ENCODE data around the gene SKA3. TPM values are rescaled to one million over a fixed set of nuclear protein-coding genes. Genes with fewer than 3 reads are reported as not detected.

SKA3 gene
- total RNA-seq, 1 donor from 2014 or later = 0.60 TPM

DNA sequence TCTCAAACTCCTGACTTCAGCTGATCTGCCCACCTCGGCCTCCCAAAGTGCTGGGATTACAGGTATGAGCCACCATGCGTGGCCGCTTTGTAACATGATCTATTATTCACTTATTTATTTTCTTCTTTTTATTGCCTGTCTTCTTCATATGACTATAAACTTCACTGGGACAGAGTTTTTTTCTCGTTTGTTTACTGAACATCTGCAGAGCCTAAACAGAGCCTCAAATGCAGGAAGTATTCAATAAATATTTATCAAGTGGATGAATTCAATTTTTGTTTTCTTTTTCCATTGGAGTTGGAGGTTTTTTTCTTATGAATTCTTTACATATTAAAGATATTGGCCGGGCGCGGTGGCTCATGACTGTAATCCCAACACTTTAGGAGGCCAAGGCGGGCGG, 54.7 kb downstream of the SKA3 start:
- Histone ChIP-seq H3K4me3 (no peak overlapping the region), H3K27ac (replicated peaks) (no peak overlapping the region), H3K27me3 (ENCODE audit: low read depth) (no peaks in the 10 kb centered on the region), H3K4me1 (no peaks in the 10 kb centered on the region), H3K9me3 (replicated peaks) (peaks cover 5% of the 10 kb centered on the region), H3K36me3 (no peaks in the 10 kb centered on the region)
- no peak for TF ChIP-seq CTCF (IDR thresholded peaks at IDR 0.05; ENCODE audit: borderline replicate concordance)
- intact Hi-C loops (cut with micrococcal nuclease) = no loop called here
- DNase-seq = no peak

GRCh38 chr13:21120191-21120590, 56.2 kb downstream of the SKA3 start:
- intact Hi-C loops (cut with micrococcal nuclease) = no loop called here
- Histone ChIP-seq H3K36me3 (no peaks in the 10 kb centered on the region), H3K27ac (replicated peaks) (no peak overlapping the region), H3K4me1 (no peaks in the 10 kb centered on the region), H3K27me3 (ENCODE audit: low read depth) (no peaks in the 10 kb centered on the region), H3K4me3 (no peak overlapping the region), H3K9me3 (replicated peaks) (peaks cover 5% of the 10 kb centered on the region)
- no peak for TF ChIP-seq CTCF (IDR thresholded peaks at IDR 0.05; ENCODE audit: borderline replicate concordance)
- DNase-seq = no peak

DNA sequence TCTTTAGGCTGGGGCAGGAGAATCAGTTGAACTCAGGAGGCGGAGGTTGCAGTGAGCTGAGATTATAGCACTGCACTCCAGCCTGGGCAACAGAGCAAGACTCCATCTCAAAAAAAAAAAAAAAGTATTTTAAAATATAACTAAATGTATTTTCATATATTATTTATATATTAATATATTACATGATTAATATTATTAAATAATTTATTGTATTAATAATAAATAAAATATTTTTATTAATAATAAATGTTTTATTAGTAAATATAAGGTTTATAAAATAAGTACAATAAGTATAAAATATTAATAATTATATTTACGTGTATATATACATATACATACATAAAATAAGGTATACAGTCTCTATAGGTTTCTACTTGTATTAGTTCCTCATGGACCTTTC, 56.8 kb downstream of the SKA3 start:
- Histone ChIP-seq H3K36me3 (no peaks in the 10 kb centered on the region), H3K4me1 (no peaks in the 10 kb centered on the region), H3K4me3 (no peak overlapping the region), H3K27ac (replicated peaks) (no peak overlapping the region), H3K27me3 (ENCODE audit: low read depth) (no peaks in the 10 kb centered on the region), H3K9me3 (replicated peaks) (peaks cover 5% of the 10 kb centered on the region)
- intact Hi-C loops (cut with micrococcal nuclease) = loop anchor here (10.0 kb wide), 1 partner anchor 355 kb away; no protein-coding TSS in a partner anchor
- no peak for DNase-seq
- TF ChIP-seq CTCF (IDR thresholded peaks at IDR 0.05; ENCODE audit: borderline replicate concordance) = no peak

DNA sequence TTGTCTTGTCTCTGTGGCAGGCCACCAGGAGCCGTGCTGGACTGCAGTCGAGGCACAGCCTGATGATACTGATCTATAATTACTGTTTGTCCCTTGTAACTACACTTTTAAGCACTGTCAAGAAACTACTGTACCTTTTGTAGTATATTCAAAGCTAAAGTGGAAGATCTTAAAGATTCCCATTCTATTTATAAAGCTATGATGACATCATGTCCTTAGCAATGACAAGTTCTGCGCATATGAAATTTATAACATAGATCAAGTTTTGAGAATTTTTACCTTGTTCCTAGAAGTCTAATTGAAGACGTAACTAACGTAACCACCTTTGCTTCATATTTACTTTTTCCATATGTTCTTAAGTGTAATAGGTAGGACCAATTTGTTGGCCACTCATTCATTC, 58.2 kb downstream of the SKA3 start:
- DNase-seq = no peak
- Histone ChIP-seq H3K27me3 (ENCODE audit: low read depth) (no peaks in the 10 kb centered on the region), H3K4me1 (no peaks in the 10 kb centered on the region), H3K27ac (replicated peaks) (no peak overlapping the region), H3K36me3 (no peaks in the 10 kb centered on the region), H3K4me3 (no peak overlapping the region), H3K9me3 (replicated peaks) (peaks cover 5% of the 10 kb centered on the region)
- intact Hi-C loops (cut with micrococcal nuclease) = loop anchor here (10.0 kb wide), 1 partner anchor 357 kb away; no protein-coding TSS in a partner anchor
- no peak for TF ChIP-seq CTCF (IDR thresholded peaks at IDR 0.05; ENCODE audit: borderline replicate concordance)

GRCh38 chr13:21117104-21117809, 59.1 kb downstream of the SKA3 start:
- Histone ChIP-seq H3K27ac (replicated peaks) (no peak overlapping the region), H3K4me3 (no peak overlapping the region), H3K9me3 (replicated peaks) (peaks cover 5% of the 10 kb centered on the region), H3K27me3 (ENCODE audit: low read depth) (no peaks in the 10 kb centered on the region), H3K4me1 (no peaks in the 10 kb centered on the region), H3K36me3 (no peaks in the 10 kb centered on the region)
- no peak for DNase-seq
- TF ChIP-seq CTCF (IDR thresholded peaks at IDR 0.05; ENCODE audit: borderline replicate concordance) = no peak
- intact Hi-C loops (cut with micrococcal nuclease) = loop anchor here (10.0 kb wide), 1 partner anchor 358 kb away; no protein-coding TSS in a partner anchor

Measured in left ventricle myocardium inferior (tissue), 1 donor.